CD4-positive, alpha-beta T cell treated with Interleukin-10 for 1 hour (primary cell): ENCODE data around the gene NHERF1.

Source experiments
- DNase-seq: peaks from one replicate; pipeline ENCODE4 v3.0.0-alpha.2; 2020

Gene NHERF1

DNA sequence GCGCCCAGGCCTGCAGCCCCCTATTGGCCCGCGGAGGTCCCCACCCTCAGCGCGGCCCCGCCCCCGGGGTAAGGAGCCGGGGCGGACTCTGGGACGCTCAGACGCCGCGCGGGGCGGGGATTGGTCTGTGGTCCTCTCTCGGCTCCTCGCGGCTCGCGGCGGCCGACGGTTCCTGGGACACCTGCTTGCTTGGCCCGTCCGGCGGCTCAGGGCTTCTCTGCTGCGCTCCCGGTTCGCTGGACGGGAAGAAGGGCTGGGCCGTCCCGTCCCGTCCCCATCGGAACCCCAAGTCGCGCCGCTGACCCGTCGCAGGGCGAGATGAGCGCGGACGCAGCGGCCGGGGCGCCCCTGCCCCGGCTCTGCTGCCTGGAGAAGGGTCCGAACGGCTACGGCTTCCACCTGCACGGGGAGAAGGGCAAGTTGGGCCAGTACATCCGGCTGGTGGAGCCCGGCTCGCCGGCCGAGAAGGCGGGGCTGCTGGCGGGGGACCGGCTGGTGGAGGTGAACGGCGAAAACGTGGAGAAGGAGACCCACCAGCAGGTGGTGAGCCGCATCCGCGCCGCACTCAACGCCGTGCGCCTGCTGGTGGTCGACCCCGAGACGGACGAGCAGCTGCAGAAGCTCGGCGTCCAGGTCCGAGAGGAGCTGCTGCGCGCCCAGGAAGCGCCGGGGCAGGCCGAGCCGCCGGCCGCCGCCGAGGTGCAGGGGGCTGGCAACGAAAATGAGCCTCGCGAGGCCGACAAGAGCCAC lies at the start of gene NHERF1:
Gene NHERF1, plus strand, starts transcription at position 100 of the 750 bp plus-strand sequence. Its CDS starts 219 bp downstream, at position 319.
- peak; percentile 95 for DNase-seq

- DNase-seq = no peak
Measured at GRCh38 chr17:74699236-74699635, 49.2 kb upstream of the NHERF1 start.

- DNase-seq = no peak
Measured at GRCh38 chr17:74702116-74702871, 46.1 kb upstream of the NHERF1 start.

- no peak for DNase-seq
Measured at GRCh38 chr17:74703311-74703710, 45.1 kb upstream of the NHERF1 start.

DNA sequence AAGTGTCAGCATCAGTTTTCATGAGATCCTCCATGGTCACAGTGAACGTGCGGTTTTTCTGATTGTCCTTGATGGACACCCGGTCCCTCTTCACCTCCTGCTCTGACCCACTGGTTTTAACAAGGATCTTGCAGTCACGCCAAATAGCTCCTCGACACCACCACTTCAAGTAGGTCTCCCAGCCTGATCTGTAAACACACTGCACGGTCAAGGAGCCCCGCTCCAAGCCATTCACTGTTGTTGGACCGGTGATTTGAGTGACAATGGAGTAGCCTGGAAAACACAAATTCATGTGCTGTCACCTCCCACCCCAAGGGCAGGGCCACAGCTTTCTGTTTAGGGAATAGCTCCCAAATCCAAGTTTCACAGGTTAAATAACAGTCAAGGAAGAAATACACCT lies 43.9 kb upstream of the NHERF1 start:
- DNase-seq = no peak

GRCh38 chr17:74711058-74711824 lies 37.2 kb upstream of the NHERF1 start:
- no peak for DNase-seq

GRCh38 chr17:74712301-74712700 lies 36.1 kb upstream of the NHERF1 start:
- no peak for DNase-seq

DNA sequence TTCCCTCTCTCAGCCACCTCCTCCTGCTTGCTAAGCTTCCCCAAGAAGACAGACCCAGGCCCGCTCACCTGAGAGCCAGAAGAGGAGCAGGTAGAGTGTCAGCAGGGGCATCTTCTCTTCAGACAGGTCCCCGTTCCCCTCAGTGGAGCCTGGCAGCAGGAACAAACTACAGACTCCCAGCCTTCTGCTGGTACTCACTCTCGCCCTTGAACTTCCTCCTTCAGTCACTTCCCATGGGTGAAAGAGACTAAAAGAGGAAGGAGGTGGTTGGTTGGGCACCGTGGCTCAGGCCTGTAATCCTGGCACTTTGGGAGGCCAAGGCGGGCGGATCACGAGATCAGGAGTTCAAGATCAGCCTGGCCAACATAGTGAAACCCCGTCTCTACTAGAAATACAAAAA lies 35.7 kb upstream of the NHERF1 start, which contains the start of gene CD300LF:
Gene CD300LF, minus strand, starts transcription at position 168 of the 400 bp plus-strand sequence. Its CDS starts 57 bp downstream, at position 111.
- DNase-seq = no peak

DNA sequence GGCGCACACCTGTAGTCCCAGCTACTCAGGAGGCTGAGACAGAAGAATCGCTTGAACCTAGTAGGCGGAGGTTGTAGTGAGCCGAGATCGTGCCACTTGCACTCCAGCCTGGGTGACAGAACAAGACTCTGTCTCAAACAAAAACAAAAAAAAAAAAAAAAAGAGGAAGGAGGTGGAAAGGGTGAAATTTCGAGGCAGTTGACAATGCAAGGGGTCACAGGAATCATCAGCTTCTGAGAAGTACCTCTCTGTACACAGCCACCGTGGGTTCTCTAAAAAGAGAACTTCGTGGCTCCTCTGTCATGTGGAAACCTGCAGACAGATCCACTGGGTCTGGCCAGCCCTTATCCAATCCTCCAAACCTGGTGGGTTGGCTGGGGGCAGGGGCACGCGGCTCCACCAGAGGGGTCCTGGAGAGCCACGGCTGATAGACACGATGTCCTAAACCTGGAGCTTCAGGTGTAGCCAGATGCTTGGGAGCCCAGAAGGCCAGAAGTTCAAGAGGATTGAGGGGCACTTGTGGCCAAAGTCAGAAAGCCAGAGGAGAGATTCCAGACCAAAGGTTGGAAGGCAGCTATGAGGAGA lies 35.2 kb upstream of the NHERF1 start:
- no peak for DNase-seq

DNA sequence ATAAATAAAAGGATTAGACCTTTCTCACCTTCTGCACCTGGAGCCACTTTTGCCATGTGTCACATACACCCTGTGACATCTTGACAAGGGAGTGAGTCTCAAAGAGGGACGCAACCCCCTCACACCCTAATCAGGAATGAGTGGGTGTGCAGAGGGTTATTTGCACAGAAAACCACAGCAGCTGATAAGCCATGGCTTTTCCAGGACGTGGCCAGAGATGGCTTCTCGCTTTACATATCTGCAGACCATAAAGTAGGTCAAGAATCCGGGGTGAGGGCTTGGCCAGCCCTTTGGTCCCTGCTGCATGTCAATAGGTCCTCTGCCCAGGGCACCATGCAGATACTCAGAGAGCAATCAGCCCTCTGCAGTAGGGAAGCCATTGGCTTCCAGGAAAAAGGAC lies 33.3 kb upstream of the NHERF1 start:
- DNase-seq = no peak

DNA sequence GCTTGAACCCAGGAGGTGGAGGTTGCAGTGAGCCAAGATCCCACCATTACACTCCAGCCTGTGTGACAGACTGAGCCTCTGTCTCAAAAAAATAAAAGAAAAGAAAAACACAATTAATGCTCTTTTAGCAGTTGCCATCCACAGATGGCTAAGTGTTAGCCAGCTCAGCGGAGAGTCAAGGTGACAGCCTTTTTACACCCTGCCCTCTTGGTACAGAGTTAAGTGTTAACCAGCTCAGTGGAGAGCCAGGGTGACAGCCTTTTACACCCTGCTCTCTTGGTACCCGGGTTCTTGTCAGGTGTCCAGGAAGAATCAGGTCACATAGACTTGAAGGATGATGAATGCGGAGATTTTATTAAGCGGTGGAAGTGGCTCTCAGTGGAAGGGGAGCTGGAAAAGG lies 27.9 kb upstream of the NHERF1 start:
- DNase-seq = no peak

DNA sequence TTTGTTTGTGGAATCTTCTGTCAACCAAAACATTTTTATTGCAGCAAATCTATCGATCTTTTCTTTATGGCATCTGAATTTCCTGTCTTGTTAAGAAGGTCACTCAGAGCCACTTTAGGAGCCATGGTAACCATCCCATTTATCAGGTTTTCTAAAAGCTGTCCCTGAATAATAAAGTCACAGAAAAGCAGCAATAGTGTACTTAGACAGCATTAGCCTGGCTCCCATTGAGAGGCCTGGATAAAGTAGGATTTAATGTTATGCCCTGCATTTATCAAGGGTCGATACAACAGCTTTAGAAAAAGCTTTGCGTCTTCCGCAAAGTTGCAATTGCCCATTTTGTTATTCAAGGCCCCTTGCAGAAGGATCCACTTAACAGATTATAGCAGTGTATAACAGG lies 25.6 kb upstream of the NHERF1 start:
- no peak for DNase-seq

- DNase-seq = no peak
Measured at GRCh38 chr17:74723891-74724290, 24.5 kb upstream of the NHERF1 start.

DNA sequence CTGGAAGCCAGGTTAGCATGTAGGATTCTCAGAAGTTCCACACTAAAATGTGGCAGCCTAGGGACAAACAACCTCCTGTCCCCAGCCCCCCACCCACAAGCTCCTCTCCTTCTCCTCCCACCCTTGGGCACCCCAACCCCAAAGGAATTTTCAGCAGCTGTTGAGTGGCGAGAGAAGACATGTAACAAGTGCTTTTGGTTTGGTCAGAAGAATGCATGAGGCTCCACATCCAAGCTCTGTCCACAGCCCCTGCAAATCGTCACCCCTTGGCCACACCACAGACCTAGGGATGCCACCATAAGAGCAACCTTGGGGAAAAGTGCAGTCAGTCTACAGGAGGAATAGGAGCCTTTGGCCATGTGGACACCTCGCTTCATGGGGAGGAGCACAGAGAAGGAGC lies 23.3 kb upstream of the NHERF1 start:
- no peak for DNase-seq

DNA sequence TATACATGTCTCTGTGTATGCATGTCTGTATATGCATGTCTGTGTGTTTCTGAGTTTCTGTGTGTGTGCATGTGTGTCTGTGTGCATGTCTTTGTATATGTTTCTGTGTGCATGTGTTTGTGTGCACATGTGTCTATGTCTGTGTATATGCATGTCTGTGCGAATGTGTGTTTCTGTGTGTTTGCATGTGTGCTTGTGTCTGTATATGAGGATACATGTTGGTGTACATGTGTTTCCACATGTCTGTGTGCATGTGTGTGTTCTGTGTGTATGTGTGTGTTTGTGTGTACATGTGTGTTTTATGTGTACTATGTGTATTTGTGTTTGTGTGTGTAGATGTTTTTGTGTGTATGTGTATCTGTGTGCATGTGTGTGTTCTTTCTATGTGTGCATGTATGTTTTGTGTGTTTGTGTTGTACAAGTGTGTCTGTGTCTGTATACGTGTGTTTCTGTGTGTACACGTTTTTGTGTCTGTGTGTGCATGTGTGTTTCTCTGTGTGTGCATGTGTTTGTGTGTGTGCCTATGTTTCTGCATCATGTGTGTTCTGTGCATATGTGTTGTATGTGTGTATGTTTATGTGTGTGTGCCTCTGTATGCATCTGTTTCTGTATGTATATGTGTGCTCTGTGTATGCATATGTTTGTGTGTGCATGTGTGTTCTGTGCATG lies 20.3 kb upstream of the NHERF1 start:
- DNase-seq = no peak

- no peak for DNase-seq
Measured at GRCh38 chr17:74728702-74729075, 19.7 kb upstream of the NHERF1 start.

- DNase-seq = no peak
Measured at GRCh38 chr17:74729368-74729767, 19.1 kb upstream of the NHERF1 start.

DNA sequence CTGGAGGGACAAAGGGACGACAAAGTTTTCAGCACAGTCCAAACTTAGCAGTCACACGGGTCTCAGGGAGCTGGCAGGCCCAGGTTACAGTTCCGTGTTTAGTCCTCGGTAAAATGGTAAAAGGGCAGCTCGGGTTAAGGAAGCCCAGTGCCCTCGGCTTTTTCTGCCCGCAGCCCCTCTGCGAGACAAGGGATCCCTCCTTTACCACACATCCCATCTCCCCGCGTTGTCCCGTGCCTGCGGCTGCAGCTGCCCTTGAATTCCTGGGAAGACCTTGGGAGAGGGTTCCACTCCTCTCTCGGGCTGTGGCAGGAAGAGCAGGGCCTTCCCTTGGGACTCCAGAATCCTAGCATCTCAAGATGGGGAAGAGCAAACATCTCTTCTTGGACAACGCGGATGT lies 18.6 kb upstream of the NHERF1 start:
- no peak for DNase-seq

- DNase-seq = peak; percentile 75
Measured at GRCh38 chr17:74730491-74731346, 17.7 kb upstream of the NHERF1 start.

DNA sequence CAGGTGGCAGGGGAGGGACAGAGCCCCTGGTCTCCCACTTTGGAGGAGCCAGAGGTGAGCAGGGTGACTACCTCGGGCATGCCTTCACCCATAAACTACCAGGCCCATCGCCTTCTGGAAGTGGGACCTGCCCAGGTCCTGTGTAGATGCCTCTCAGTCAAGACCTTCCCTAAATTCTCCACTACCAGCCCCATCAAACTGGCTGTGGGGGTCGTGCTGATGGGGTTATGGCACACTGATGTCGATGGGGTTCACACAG lies 17.2 kb upstream of the NHERF1 start:
- DNase-seq = no peak

DNA sequence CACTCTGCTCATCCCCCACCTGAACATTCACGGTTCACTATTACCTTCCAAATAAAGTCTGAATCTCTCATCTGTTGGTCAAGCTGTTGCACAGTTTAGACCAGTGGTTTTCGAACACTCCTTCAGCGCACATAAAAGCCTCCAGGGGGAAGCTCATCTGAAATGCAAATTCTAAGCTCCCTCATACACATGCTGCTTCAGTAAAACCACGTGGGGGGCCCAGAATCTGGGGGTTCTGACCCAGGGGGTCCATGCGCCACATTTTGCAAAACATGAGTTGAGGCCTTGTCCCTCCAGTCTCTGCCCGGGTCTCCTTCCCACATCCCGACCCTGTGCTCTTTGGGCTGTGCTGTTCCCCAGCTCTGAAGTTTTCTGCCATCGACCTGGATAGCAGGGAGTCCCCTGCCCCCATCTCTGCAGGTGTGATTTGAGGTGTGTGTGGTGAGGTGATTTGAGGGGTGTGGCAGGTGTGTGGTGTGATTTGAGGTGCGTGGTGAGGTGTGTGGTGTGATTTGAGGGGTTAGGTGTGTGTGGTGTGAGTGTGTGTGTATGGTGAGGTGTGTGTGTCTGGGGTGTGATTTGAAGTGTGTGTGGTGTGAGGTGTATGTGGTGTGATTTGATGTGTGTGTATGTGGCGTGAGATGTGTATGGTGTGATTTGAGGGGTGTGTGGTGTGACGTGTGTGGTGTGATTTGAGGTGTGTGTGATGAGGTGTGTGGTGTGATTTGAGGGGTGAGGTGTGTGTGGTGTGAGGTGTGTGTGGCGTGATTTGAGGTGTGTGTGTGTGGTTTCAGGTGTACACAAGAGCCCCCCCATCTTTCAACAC lies 16.2 kb upstream of the NHERF1 start:
- no peak for DNase-seq
